Activated CD4-positive, CD25-positive, alpha-beta regulatory T cell (primary cell): Measurements from ENCODE around the gene MYO9A.
"Not testable (repeated sequence)": the region's sequence is repeated elsewhere in the genome, so short reads cannot be mapped to it uniquely, and the experiment has no call there.

Source experiments
- DNase-seq, 4 experiments: peaks; one replicate each; lab custom pipeline; 2025; lab: John Stamatoyannopoulos, UW

Gene MYO9A

GRCh38 chr15:72140088-72140487 is 22.1 kb upstream of the MYO9A start:
- no peak for DNase-seq

- DNase-seq = no peak
Measured at GRCh38 chr15:72139667-72140066, 21.7 kb upstream of the MYO9A start.

DNA sequence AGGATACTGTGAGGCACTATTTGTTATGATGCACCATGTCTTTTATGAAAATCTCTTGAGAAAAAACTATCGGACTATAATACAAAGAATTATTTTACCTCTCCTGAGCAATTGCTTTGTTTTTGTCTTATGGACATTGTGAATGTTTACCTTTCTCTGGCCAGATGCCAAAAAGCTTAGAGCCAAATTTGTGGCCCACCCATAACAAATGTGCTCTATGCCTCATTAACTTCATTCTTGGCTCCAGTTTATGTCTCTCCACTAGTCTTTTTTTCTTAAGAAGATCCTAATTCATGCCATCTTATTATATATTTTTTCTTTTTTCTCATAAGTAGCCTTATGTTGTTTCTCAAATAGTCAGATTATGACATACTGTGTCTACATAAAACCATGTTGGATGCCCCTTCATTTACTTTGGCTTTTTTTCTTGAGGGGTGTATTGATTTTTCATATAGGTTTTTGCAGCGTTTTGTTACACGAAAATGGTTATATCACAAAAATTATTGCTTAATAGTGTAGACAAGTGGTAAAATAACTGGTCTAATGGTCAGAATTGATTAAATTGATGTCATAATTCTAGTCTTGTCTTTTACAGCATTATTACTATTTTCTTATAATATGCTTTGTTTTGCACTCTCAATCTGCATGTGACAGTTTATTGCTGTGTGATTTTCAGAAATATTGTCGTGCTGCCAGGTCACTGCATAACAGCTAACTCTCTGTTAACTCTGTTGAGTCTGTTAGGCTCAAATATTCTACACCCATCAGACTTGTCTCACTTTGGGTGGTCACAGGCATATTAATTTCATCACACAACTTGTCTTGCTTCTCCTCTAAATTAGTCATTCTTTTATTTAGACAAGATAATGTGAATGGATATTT is 18.5 kb upstream of the MYO9A start:
- DNase-seq = no peak

DNA sequence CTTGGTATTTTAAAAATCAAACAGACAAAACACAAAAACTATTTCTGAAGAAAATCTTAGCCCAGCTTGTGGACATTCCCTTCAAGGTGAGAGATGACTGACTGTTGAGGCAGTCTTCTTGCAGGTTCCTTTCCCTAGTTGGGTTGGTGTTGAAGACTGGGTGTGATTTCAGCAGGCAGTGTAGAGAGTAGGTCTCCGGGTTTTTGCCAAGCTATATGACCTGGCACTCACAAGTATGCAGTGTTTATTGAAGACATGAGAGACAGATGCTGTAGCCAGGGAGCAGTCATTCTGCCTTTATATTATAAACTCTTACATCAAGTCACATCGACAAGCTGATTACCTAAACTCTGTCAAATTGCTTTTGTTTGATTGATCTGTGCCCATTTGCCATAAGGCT is 17.8 kb upstream of the MYO9A start:
- DNase-seq = no peak

- DNase-seq = no peak
Measured at GRCh38 chr15:72133211-72133610, 15.3 kb upstream of the MYO9A start.

DNA sequence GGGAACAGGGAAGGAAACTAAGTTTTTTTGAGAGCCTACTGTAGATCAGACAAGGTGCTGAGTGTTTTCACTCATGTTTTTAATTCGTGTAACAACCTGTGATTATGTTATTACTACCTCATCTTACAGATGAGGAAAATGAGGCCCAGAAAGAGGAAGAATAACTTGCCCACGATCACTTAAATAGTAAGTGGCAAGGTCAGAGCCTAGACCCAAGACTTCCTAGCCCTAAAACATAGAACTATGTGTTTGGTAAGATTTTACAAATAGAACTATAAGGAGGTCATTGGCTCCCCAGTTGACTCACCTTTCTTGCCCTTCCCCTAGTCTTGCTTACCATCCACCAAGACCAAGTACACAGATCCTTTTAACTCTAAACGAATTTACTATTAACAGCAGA is 14.0 kb upstream of the MYO9A start:
- DNase-seq = no peak

DNA sequence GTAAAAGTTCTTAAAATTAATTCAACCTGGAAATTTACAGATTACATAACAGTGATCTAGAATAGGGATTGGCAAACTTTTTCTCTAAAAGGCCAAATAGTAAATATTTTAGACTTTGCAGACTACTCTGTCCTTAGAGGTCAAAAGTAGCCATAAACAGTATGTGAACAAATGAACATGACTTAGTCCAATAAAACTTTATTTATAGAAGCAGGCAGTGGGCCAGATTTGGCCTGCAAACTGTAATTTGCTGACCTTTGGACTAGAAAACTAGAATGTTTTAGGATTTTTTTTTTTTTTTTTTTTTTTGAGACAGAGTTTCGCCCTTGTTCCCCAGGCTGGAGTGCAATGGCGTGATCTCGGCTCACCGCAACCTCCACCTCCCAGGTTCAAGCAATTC is 12.3 kb upstream of the MYO9A start:
- no peak for DNase-seq

DNA sequence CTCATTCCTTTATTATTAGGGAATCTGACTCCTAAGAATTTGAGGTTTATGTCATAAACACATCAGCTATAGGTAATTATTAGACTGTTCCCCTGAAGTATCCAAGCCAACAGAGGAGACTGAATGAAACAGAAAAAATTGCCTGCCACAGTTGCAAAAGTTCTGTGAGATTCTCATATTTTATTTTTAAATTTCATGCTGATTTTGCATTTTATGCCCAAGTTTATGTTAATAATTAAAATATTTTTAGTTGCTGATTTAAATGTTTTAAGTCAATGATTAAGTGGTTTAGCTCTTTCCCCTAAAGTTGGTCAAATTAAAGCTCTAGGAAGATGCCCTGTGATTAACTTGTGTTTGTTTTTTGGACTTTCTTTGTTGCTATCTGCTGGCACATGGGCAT is 10.4 kb upstream of the MYO9A start:
- no peak for DNase-seq

- no peak for DNase-seq
Measured at GRCh38 chr15:72127724-72128322, 9.9 kb upstream of the MYO9A start.

DNA sequence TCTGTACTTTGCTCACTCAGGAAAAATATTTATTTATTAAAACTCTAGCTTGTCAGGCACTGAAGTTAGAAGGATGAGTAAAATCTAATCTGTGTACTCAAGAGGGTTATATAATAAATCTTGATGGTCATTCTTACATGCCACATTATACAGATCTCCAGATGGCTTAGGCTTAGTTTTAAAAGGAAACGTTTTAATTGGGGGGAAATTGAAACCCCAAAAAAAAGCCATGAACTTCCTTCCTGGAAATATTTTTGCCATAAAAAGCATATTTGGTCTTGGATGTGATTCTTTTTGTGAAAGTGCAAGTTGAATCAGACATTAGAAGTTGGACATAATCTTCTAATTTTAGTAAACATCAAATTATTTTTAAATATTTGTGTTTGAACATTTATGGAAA is 6.3 kb upstream of the MYO9A start:
- no peak for DNase-seq

DNA sequence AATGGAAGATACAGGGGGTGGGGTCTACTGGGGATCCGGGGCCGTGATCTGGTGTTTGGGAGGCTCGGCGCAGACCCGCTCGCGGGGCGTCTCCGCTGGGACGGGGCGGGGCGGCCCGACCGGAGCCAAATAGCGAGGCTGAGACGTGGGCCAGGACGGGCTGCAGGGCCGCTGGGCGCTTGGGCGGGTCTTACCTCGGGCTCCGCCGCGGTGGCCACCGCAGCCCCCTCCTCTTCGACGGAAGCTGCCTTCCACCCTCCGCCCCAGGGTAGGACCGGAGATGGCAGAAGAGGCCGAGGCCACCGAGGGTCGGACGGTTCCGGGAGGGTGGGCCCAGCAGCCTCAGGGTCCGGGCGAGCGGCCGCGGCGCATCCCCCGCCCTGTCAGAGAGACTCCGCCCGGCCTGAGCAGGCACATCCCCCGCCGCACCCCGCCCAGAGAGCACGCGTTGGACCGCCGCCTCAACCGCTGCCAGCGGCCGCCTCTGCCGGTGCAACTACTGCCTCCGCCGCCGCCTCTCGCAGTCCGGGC is 399 bp downstream of the MYO9A start:
- peak; percentile 40 to 81 (median 50) for DNase-seq

- no peak for DNase-seq
Measured at GRCh38 chr15:72116731-72117485, 1.0 kb downstream of the MYO9A start.

DNA sequence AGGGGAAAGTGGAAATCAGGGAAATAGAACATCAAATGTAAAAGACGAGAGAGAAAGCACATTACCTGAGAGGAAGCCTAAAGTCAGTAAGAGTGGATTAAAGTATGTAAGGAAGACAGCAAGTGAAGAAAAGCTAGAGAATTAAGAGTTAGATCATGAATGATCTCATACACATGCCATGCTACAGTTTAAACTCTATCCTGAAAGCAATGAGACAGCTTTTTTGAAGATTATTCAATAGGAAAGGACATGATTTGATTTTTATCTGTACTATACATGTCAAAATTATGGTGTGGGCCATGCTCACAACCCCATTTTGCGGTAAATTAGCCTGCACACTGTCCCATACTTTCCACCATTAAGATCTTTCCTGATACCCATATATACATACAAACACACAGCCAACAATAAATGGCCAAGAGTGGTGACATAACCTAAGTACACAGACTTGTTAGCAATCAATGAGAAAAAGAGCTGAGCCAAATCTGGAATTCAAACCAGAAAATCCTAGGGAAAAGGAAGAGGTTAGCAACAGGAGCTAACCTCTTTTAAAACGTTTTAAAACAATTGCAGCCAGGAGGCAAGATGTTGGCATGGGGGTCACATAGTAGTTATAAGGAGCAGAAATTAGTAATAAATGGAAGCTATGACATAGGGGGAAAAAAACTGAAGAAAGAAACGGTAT is 4.5 kb downstream of the MYO9A start:
- no peak for DNase-seq

GRCh38 chr15:72112805-72113204 is 5.1 kb downstream of the MYO9A start:
- DNase-seq = no peak

GRCh38 chr15:72112116-72112515 is 5.8 kb downstream of the MYO9A start:
- no peak for DNase-seq

DNA sequence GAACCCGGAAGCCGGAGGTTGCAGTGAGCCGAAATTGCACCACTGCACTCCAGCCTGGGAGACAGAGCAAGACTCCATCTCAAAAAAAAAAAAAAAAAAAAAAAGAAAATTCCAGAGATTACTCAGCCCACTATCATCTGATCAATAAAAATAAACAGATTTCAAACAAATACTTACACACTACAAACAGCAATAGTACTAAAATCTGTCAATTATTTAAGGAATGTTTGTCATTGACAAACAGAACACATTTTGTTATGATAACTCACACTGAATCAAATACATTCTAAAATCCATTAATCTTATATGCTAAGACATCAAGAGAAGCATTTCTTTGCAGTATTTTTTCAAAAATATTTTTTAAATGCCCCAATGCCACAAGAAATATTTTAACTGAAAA is 7.6 kb downstream of the MYO9A start:
- DNase-seq = no peak

DNA sequence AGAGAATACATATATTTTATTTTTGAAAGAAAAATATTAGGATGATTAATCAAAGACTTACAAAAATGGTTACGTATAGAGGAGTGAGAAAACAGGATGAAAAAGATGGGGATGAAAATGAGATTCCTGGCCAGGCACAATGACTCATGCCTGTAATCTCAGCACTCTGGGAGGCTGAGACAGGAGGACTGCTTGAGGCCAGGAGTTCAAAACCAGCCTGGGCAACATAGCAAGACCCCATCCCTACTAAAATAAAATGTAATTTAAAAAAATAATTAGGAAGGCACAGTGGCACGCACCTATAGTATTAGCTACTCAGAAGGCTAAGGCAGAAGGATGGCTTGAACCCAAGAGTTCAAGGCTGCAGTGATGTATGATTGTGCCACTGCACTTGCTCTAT is 11.9 kb downstream of the MYO9A start:
- DNase-seq = no peak

- DNase-seq = no peak
Measured at GRCh38 chr15:72105111-72105510, 12.8 kb downstream of the MYO9A start.

DNA sequence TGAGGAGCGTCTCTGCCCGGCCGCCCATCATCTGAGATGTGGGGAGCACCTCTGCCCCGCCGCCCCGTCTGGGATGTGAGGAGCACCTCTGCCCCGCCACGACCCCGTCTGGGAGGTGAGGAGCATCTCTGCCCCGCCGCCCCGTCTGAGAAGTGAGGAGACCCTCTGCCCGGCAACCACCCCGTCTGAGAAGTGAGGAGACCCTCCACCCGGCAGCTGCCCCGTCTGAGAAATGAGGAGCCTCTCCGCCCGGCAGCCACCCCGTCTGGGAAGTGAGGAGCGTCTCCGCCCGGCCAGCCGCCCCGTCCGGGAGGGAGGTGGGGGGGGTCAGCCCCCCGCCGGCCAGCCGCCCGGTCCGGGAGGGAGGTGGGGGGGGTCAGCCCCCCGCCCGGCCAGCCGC is 17.4 kb downstream of the MYO9A start:
- DNase-seq = not testable (repeated sequence)

GRCh38 chr15:72099155-72099554 is 18.8 kb downstream of the MYO9A start:
- DNase-seq = no peak

DNA sequence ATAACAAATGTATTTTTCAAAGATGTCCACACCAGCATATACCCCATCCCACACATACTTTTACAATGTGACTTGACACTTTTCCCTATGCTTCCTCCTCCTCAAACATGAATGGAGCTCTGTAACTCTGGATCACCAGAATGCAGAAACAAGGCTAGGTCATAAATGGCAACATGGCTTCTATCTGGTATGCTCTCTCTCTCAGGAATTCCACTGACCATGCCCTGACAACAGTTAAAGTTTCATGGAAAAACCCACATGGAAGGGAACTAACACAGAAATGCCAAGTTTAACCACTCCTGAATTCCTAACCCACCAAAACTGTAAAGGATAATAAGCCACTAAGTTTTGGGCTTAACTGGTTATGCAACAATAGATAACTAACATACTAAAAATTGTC is 19.9 kb downstream of the MYO9A start:
- DNase-seq = no peak

DNA sequence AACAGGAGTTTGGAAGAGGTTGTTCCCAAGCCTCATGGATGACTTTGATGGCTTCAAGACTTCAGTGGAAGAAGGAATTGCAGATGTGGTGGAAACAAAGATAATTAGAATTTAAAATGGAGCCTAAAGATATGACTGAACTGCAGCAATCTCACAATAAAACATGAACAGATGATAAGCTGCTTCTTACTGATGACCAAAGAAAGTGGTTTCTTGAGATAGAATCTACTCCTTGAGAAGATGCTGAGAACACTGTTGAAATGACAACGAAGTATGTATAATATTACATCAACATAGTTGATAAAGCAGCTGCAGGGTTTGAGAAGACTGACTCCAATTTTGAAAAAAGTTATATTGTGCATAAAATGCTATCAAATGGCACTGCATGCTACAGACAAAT is 21.2 kb downstream of the MYO9A start:
- no peak for DNase-seq
